ENCODE data around the gene RGL1.

GRCh38 chr1:183913567-183913993 is 108.7 kb downstream of the RGL1 start:
- TF ChIP-seq MAX (IDR thresholded peaks at IDR 0.05; ENCODE audit: insufficient read depth, insufficient read length) (no peak), EZH2 (IDR thresholded peaks at IDR 0.05; ENCODE audit: borderline replicate concordance, low read depth, low read length, severe bottlenecking) (no peak), POLR2A (IDR thresholded peaks at IDR 0.05; ENCODE audit: low read depth, low read length) (no peak), GATA2 (IDR thresholded peaks at IDR 0.05; ENCODE audit: insufficient read depth, insufficient read length, low read depth, low read length) (no peak), POLR2AphosphoS5 (IDR thresholded peaks at IDR 0.05; ENCODE audit: insufficient read depth, low read depth, low read length) (no peak), JUN (IDR thresholded peaks at IDR 0.05; ENCODE audit: borderline replicate concordance, insufficient read depth, insufficient read length, low read depth) (no peak)
- TF ChIP-seq, protein P1, sequence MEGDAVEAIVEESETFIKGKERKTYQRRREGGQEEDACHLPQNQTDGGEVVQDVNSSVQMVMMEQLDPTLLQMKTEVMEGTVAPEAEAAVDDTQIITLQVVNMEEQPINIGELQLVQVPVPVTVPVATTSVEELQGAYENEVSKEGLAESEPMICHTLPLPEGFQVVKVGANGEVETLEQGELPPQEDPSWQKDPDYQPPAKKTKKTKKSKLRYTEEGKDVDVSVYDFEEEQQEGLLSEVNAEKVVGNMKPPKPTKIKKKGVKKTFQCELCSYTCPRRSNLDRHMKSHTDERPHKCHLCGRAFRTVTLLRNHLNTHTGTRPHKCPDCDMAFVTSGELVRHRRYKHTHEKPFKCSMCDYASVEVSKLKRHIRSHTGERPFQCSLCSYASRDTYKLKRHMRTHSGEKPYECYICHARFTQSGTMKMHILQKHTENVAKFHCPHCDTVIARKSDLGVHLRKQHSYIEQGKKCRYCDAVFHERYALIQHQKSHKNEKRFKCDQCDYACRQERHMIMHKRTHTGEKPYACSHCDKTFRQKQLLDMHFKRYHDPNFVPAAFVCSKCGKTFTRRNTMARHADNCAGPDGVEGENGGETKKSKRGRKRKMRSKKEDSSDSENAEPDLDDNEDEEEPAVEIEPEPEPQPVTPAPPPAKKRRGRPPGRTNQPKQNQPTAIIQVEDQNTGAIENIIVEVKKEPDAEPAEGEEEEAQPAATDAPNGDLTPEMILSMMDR (IDR thresholded peaks at IDR 0.05; ENCODE audit: extremely low read depth in 1 of 2, insufficient read depth in 1 of 2, low read depth in 1 of 2, low read length in 2 of 2) = no peak

Measured in endothelial cell of umbilical vein (primary cell).